Neural progenitor cell (in vitro differentiated cells): ENCODE results near the gene NWD2. TPM values are rescaled to one million over a fixed set of nuclear protein-coding genes. Genes with fewer than 3 reads are reported as not detected.
"Not testable (repeated sequence)": the region's sequence is repeated elsewhere in the genome, so short reads cannot be mapped to it uniquely, and the experiment has no call there.

Experiments
- DNase-seq: peaks from one replicate; pipeline ENCODE4 v3.0.0-alpha.2; 2016; ENCODE audit warnings: low spot score
- H2AFZ ChIP-seq: fragments of 200-600 bp; sonication (generic); replicated peaks from 2 replicates; pipeline ENCODE4 v1.6.1; 2016; ENCODE audit warnings: antibody characterized with exemption
- H3F3A ChIP-seq: fragments of 200-600 bp; sonication (generic); 2 replicates; pipeline ENCODE4 v1.6.1; 2016; ENCODE audit warnings: antibody characterized with exemption, low read depth
- H3K27ac ChIP-seq: fragments of 200-600 bp; sonication (generic); 2 replicates; pipeline ENCODE4 v1.5.1; 2016; ENCODE audit warnings: mild to moderate bottlenecking
- H3K27me3 ChIP-seq: fragments of 200-600 bp; sonication (generic); 2 replicates; pipeline ENCODE4 v1.6.1; 2016; ENCODE audit warnings: mild to moderate bottlenecking, moderate library complexity
- H3K36me3 ChIP-seq: fragments of 200-600 bp; sonication (generic); 2 replicates; pipeline ENCODE4 v1.5.1; 2016
- H3K4me1 ChIP-seq: fragments of 200-600 bp; sonication (generic); 2 replicates; pipeline ENCODE4 v1.6.1; 2016; ENCODE audit warnings: mixed run types
- H3K4me2 ChIP-seq: fragments of 200-600 bp; sonication (generic); 2 replicates; pipeline ENCODE4 v1.6.1; 2016
- H3K4me3 ChIP-seq: fragments of 200-600 bp; sonication (generic); 2 replicates; pipeline ENCODE4 v1.5.1; 2016
- H3K79me2 ChIP-seq: fragments of 200-600 bp; sonication (generic); 2 replicates; pipeline ENCODE4 v1.6.1; 2016; ENCODE audit warnings: low read depth
- H3K9ac ChIP-seq: fragments of 200-600 bp; sonication (generic); 2 replicates; pipeline ENCODE4 v1.6.1; 2016
- H3K9me3 ChIP-seq: fragments of 200-600 bp; sonication (generic); 2 replicates; pipeline ENCODE4 v1.5.1; 2016; ENCODE audit warnings: low read depth
- H4K20me1 ChIP-seq: fragments of 200-600 bp; sonication (generic); 2 replicates; pipeline ENCODE4 v1.6.1; 2016; ENCODE audit warnings: low read depth
- H3K27ac Mint-ChIP-seq: 3 replicates; pipeline ENCODE4 v1.8.0; 2021; ENCODE audit warnings: mixed read lengths
- H3K27me3 Mint-ChIP-seq: 2 replicates; pipeline ENCODE4 v1.8.0; 2022; ENCODE audit warnings: low read depth, mild to moderate bottlenecking, inconsistent platforms, moderate library complexity, mixed read lengths; ENCODE audit not compliant: insufficient read depth
- H3K36me3 Mint-ChIP-seq: 3 replicates; pipeline ENCODE4 v1.8.0; 2021; ENCODE audit warnings: mixed read lengths
- H3K4me1 Mint-ChIP-seq: 3 replicates; pipeline ENCODE4 v1.8.0; 2021; ENCODE audit warnings: mixed read lengths
- H3K4me3 Mint-ChIP-seq: 3 replicates; pipeline ENCODE4 v1.8.0; 2021; ENCODE audit warnings: mild to moderate bottlenecking, moderate library complexity, mixed read lengths
- H3K9me3 Mint-ChIP-seq: 3 replicates; pipeline ENCODE4 v1.8.0; 2020; ENCODE audit warnings: mixed read lengths
- CTCF ChIP-seq: fragments of 200-600 bp; sonication (generic); IDR thresholded peaks from 2 replicates; pipeline ENCODE4 v1.5.1; 2017; ENCODE audit warnings: antibody characterized with exemption, mild to moderate bottlenecking
- EZH2 ChIP-seq: fragments of 200-600 bp; sonication (generic); IDR thresholded peaks from 2 replicates; pipeline ENCODE4 v1.6.1; 2017; ENCODE audit warnings: antibody characterized with exemption, mild to moderate bottlenecking, moderate library complexity
- EZH2phosphoT487 ChIP-seq: fragments of 200-600 bp; sonication (generic); IDR thresholded peaks from 2 replicates; pipeline ENCODE4 v1.6.1; 2017; ENCODE audit warnings: antibody characterized with exemption
- total RNA-seq: library from RNA; depleted of rRNA; stranded (reverse); fragments of >200 nt; gene quantifications from 2 replicates; pipeline ENCODE4 v1.2.3, GENCODE V29; 2015; ENCODE audit warnings: low replicate concordance

The NWD2 gene
- total RNA-seq, 1 donor from 2014 or later = not detected

GRCh38 chr4:37393889-37394288 lies 149.3 kb downstream of the NWD2 start:
- no peak for TF ChIP-seq EZH2phosphoT487
- TF ChIP-seq CTCF = no peak
- no peak for TF ChIP-seq EZH2

GRCh38 chr4:37397505-37397904 lies 153.0 kb downstream of the NWD2 start:
- H3K4me2 ChIP-seq = no peak overlapping the region
- H3K79me2 ChIP-seq = no peaks in the 10 kb centered on the region
- H3K27me3 Mint-ChIP-seq = peaks cover 2% of the 10 kb centered on the region
- H3K9me3 Mint-ChIP-seq = no peaks in the 10 kb centered on the region
- no peak overlapping the region for H3K4me3 Mint-ChIP-seq
- no peaks in the 10 kb centered on the region for H3K4me1 Mint-ChIP-seq
- TF ChIP-seq EZH2 (no peak), CTCF (no peak), EZH2phosphoT487 (no peak)
- no peaks in the 10 kb centered on the region for H3K9me3 ChIP-seq
- no peaks in the 10 kb centered on the region for H3K27me3 ChIP-seq
- no peaks in the 10 kb centered on the region for H3F3A ChIP-seq
- no peaks in the 10 kb centered on the region for H3K4me1 ChIP-seq
- DNase-seq = no peak
- H3K36me3 Mint-ChIP-seq = no peaks in the 10 kb centered on the region
- no peak overlapping the region for H3K9ac ChIP-seq
- H2AFZ ChIP-seq = no peak overlapping the region
- no peak overlapping the region for H3K4me3 ChIP-seq
- no peak overlapping the region for H3K27ac Mint-ChIP-seq
- no peaks in the 10 kb centered on the region for H4K20me1 ChIP-seq
- no peak overlapping the region for H3K27ac ChIP-seq
- H3K36me3 ChIP-seq = no peaks in the 10 kb centered on the region

More at GRCh38 chr4:37393889-37394288, 149.3 kb downstream of the NWD2 start:
- Mint-ChIP-seq H3K27me3 (peaks cover 3% of the 10 kb centered on the region), H3K27ac (no peak overlapping the region), H3K9me3 (no peaks in the 10 kb centered on the region), H3K36me3 (no peaks in the 10 kb centered on the region), H3K4me1 (peaks cover 6% of the 10 kb centered on the region), H3K4me3 (no peak overlapping the region)
- Histone ChIP-seq H3K4me2 (no peak overlapping the region), H3K9ac (no peak overlapping the region), H3K9me3 (no peaks in the 10 kb centered on the region), H3K27me3 (no peaks in the 10 kb centered on the region), H3K4me3 (no peak overlapping the region), H2AFZ (no peak overlapping the region), H3F3A (peaks cover 9% of the 10 kb centered on the region), H3K4me1 (peaks cover 7% of the 10 kb centered on the region), H4K20me1 (no peaks in the 10 kb centered on the region), H3K79me2 (no peaks in the 10 kb centered on the region), H3K36me3 (no peaks in the 10 kb centered on the region), H3K27ac (no peak overlapping the region)
- no peak for DNase-seq

- Histone ChIP-seq H3K9me3 (no peaks in the 10 kb centered on the region), H3K9ac (no peak overlapping the region), H3K79me2 (no peaks in the 10 kb centered on the region), H3K4me2 (no peak overlapping the region), H3K4me1 (no peaks in the 10 kb centered on the region), H3K27ac (no peak overlapping the region), H4K20me1 (no peaks in the 10 kb centered on the region), H3K27me3 (no peaks in the 10 kb centered on the region), H2AFZ (no peak overlapping the region), H3F3A (no peaks in the 10 kb centered on the region), H3K4me3 (no peak overlapping the region), H3K36me3 (no peaks in the 10 kb centered on the region)
- no peak overlapping the region for H3K4me3 Mint-ChIP-seq
- no peaks in the 10 kb centered on the region for H3K4me1 Mint-ChIP-seq
- H3K27ac Mint-ChIP-seq = no peak overlapping the region
- TF ChIP-seq EZH2 (no peak), CTCF (no peak), EZH2phosphoT487 (no peak)
- DNase-seq = no peak
- no peaks in the 10 kb centered on the region for H3K36me3 Mint-ChIP-seq
- peaks cover 2% of the 10 kb centered on the region for H3K27me3 Mint-ChIP-seq
- no peaks in the 10 kb centered on the region for H3K9me3 Mint-ChIP-seq
These were observed 155.8 kb downstream of the NWD2 start for GRCh38 chr4:37400241-37400881.

GRCh38 chr4:37407938-37408826 lies 163.6 kb downstream of the NWD2 start:
- H3F3A ChIP-seq, H3K4me1 ChIP-seq, H3K4me3 Mint-ChIP-seq, H3K36me3 ChIP-seq, H3K36me3 Mint-ChIP-seq, H3K9me3 Mint-ChIP-seq, H4K20me1 ChIP-seq, H3K9ac ChIP-seq, H3K4me1 Mint-ChIP-seq, H3K4me2 ChIP-seq, H3K27me3 ChIP-seq, H3K27ac ChIP-seq, H3K27me3 Mint-ChIP-seq, H3K79me2 ChIP-seq, H3K27ac Mint-ChIP-seq, H3K9me3 ChIP-seq, H3K4me3 ChIP-seq: not testable (repeated sequence)
- H2AFZ ChIP-seq = peak overlapping the region; percentile 57
- peak; percentile 8 for DNase-seq

- H3K36me3 Mint-ChIP-seq, H3K27me3 Mint-ChIP-seq, H3K4me3 ChIP-seq, H3K27me3 ChIP-seq, H3K36me3 ChIP-seq, H3F3A ChIP-seq, H3K27ac Mint-ChIP-seq, H3K27ac ChIP-seq, H3K9ac ChIP-seq, H3K4me1 ChIP-seq, H3K4me2 ChIP-seq, H4K20me1 ChIP-seq, H3K4me3 Mint-ChIP-seq, H3K9me3 ChIP-seq, H3K79me2 ChIP-seq, DNase-seq, H2AFZ ChIP-seq, H3K4me1 Mint-ChIP-seq: not testable (repeated sequence)
- H3K9me3 Mint-ChIP-seq = peaks cover 14% of the 10 kb centered on the region
These were observed 169.1 kb downstream of the NWD2 start for GRCh38 chr4:37413612-37414011.
